Measurements from ENCODE around the gene CFAP52. TPM values are rescaled to one million over a fixed set of nuclear protein-coding genes. Genes with fewer than 3 reads are reported as not detected.
A peak's percentile ranks its signal among the peaks of the same experiment; 100 is the strongest.
"Not testable (repeated sequence)": the region's sequence is repeated elsewhere in the genome, so short reads cannot be mapped to it uniquely, and the experiment has no call there.

Gene CFAP52
- total and polyA plus RNA-seq, 4 donors, result 0.33 TPM; not detected in 3

DNA sequence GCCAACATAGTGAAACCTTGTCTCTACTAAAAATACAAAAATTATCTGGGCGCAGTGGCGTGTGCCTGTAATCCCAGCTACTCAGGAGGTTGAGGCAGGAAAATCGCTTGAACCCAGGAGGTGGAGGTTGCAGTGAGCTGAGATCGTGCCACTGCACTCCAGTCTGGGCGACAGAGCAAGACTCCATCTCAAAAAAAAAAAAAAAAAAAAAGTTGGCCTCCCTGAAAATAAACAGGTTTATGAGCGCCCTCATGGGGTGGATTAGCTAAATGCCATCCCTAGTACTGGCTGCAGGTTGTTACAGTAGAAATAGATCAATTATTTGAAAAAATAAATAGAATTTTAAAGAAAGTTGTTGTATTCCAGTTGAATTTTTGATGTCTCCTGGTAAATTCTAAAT, 21.7 kb upstream of the CFAP52 start:
- not testable (repeated sequence) for H3K4me1 ChIP-seq (ENCODE audit: control insufficient read depth in 4 of 4, insufficient read depth in 4 of 4, low read length in 3 of 4); H3K9ac ChIP-seq (ENCODE audit: low read depth in 1 of 2, low read length in 2 of 2); DNase-seq (ENCODE audit: low spot score); H3K4me3 ChIP-seq (ENCODE audit: low read depth in 1 of 3, low read length in 3 of 3); H3K27me3 ChIP-seq (ENCODE audit: control insufficient read depth in 4 of 4, insufficient read depth in 4 of 4, low read length in 3 of 4); H3K9me3 ChIP-seq (ENCODE audit: control insufficient read depth in 4 of 4, low read length in 3 of 4); H3K36me3 ChIP-seq (ENCODE audit: control insufficient read depth in 4 of 4, insufficient read depth in 3 of 4, low read depth in 1 of 4, low read length in 3 of 4); H3K27ac ChIP-seq (ENCODE audit: low read depth in 1 of 2, low read length in 2 of 2)
- 78% methylated on average over 6 of the region's 6 CpGs for WGBS
- TF ChIP-seq RAD21 (IDR thresholded peaks at IDR 0.05), result peak; percentile 40 to 57
- TF ChIP-seq, protein P1, sequence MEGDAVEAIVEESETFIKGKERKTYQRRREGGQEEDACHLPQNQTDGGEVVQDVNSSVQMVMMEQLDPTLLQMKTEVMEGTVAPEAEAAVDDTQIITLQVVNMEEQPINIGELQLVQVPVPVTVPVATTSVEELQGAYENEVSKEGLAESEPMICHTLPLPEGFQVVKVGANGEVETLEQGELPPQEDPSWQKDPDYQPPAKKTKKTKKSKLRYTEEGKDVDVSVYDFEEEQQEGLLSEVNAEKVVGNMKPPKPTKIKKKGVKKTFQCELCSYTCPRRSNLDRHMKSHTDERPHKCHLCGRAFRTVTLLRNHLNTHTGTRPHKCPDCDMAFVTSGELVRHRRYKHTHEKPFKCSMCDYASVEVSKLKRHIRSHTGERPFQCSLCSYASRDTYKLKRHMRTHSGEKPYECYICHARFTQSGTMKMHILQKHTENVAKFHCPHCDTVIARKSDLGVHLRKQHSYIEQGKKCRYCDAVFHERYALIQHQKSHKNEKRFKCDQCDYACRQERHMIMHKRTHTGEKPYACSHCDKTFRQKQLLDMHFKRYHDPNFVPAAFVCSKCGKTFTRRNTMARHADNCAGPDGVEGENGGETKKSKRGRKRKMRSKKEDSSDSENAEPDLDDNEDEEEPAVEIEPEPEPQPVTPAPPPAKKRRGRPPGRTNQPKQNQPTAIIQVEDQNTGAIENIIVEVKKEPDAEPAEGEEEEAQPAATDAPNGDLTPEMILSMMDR (IDR thresholded peaks at IDR 0.05; ENCODE audit: low read depth, low read length, missing input control), result peak; percentile 28

DNA sequence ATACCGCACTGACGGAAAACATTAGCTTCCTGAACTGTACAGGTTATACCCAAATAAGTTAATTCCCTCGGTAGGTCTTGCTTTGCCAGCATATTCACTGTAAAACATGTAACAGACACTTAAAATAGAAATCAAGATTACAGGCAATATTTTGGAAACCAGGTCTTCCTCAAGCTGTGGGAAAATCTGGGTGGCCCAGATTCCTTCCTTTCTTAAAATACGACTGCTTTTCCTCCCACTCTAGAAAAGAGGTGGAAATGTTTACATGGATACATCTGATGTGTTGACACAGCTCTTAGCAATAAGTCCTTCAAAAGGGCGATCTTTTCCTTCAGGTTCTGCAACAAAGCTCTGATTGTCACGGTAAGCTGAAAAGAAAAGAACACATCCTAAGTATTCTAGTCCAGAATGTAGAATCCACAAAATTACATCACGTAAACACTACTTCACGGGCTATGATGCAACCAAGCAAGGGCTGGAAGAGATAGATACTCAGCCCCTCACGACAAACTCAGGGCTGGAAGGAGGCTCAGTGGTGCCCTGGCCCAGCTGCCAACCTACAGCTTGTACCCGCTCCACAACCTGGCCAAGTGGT, 19.2 kb upstream of the CFAP52 start:
- DNase-seq (ENCODE audit: low spot score), result no peak
- WGBS, result 89% methylated on average over 10 of the region's 10 CpGs
- peaks cover 0 to 3% (median under 1%) of the 10 kb centered on the region in 4 donors for H3K36me3 ChIP-seq (ENCODE audit: control insufficient read depth in 4 of 4, insufficient read depth in 3 of 4, low read depth in 1 of 4, low read length in 3 of 4)

DNA sequence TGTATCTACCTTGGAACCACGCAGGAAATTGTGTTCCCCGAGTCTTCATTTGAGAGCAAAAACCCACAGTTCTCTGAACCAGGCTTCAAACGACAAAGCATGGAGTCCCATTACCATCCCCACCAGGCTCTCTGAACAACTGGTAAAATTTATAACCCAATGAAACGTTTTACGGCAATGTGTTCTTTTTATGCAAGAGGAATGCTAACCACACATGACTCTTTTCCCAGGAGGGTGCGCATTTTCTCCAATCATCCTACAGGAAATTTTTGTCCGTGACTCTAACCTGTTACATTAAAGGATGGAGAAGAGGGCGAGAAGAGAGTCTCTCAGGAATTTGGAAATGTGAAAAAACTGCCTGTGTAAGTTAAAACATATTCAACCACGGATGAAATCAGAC, 18.6 kb upstream of the CFAP52 start:
- TF ChIP-seq JUND (IDR thresholded peaks at IDR 0.05) (no peak), FOXA2 (IDR thresholded peaks at IDR 0.05) (no peak), HNF4G (IDR thresholded peaks at IDR 0.05) (no peak), GABPA (IDR thresholded peaks at IDR 0.05 in 1 of 2, conservative IDR thresholded peaks at IDR 0.05 in 1 of 2) (no peak), SP1 (IDR thresholded peaks at IDR 0.05) (no peak), NR2F2 (IDR thresholded peaks at IDR 0.05) (no peak), EGR1 (IDR thresholded peaks at IDR 0.05; ENCODE audit: low read depth in 2 of 2) (no peak), HNF4A (conservative IDR thresholded peaks at IDR 0.05) (no peak), TAF1 (conservative IDR thresholded peaks at IDR 0.05) (no peak)
- TF ChIP-seq, protein P2, sequence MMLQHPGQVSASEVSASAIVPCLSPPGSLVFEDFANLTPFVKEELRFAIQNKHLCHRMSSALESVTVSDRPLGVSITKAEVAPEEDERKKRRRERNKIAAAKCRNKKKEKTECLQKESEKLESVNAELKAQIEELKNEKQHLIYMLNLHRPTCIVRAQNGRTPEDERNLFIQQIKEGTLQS (IDR thresholded peaks at IDR 0.05), result no peak
- TF ChIP-seq, protein P3, sequence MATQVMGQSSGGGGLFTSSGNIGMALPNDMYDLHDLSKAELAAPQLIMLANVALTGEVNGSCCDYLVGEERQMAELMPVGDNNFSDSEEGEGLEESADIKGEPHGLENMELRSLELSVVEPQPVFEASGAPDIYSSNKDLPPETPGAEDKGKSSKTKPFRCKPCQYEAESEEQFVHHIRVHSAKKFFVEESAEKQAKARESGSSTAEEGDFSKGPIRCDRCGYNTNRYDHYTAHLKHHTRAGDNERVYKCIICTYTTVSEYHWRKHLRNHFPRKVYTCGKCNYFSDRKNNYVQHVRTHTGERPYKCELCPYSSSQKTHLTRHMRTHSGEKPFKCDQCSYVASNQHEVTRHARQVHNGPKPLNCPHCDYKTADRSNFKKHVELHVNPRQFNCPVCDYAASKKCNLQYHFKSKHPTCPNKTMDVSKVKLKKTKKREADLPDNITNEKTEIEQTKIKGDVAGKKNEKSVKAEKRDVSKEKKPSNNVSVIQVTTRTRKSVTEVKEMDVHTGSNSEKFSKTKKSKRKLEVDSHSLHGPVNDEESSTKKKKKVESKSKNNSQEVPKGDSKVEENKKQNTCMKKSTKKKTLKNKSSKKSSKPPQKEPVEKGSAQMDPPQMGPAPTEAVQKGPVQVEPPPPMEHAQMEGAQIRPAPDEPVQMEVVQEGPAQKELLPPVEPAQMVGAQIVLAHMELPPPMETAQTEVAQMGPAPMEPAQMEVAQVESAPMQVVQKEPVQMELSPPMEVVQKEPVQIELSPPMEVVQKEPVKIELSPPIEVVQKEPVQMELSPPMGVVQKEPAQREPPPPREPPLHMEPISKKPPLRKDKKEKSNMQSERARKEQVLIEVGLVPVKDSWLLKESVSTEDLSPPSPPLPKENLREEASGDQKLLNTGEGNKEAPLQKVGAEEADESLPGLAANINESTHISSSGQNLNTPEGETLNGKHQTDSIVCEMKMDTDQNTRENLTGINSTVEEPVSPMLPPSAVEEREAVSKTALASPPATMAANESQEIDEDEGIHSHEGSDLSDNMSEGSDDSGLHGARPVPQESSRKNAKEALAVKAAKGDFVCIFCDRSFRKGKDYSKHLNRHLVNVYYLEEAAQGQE (IDR thresholded peaks at IDR 0.05), result no peak
- TF ChIP-seq, protein P4, sequence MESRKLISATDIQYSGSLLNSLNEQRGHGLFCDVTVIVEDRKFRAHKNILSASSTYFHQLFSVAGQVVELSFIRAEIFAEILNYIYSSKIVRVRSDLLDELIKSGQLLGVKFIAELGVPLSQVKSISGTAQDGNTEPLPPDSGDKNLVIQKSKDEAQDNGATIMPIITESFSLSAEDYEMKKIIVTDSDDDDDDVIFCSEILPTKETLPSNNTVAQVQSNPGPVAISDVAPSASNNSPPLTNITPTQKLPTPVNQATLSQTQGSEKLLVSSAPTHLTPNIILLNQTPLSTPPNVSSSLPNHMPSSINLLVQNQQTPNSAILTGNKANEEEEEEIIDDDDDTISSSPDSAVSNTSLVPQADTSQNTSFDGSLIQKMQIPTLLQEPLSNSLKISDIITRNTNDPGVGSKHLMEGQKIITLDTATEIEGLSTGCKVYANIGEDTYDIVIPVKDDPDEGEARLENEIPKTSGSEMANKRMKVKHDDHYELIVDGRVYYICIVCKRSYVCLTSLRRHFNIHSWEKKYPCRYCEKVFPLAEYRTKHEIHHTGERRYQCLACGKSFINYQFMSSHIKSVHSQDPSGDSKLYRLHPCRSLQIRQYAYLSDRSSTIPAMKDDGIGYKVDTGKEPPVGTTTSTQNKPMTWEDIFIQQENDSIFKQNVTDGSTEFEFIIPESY (IDR thresholded peaks at IDR 0.05), result no peak
- TF ChIP-seq, protein P5, sequence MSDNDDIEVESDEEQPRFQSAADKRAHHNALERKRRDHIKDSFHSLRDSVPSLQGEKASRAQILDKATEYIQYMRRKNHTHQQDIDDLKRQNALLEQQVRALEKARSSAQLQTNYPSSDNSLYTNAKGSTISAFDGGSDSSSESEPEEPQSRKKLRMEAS (IDR thresholded peaks at IDR 0.05), result no peak
- WGBS, result 96% methylated on average over 9 of the region's 9 CpGs
- DNase-seq (ENCODE audit: low spot score), result no peak
- Histone ChIP-seq H3K9ac (ENCODE audit: low read depth in 1 of 2, low read length in 2 of 2) (no peak overlapping the region), H3K9me3 (ENCODE audit: control insufficient read depth in 4 of 4, low read length in 3 of 4) (no peaks in the 10 kb centered on the region), H3K4me1 (ENCODE audit: control insufficient read depth in 4 of 4, insufficient read depth in 4 of 4, low read length in 3 of 4) (no peaks in the 10 kb centered on the region), H3K36me3 (ENCODE audit: control insufficient read depth in 4 of 4, insufficient read depth in 3 of 4, low read depth in 1 of 4, low read length in 3 of 4) (peaks cover 0 to 6% (median under 1%) of the 10 kb centered on the region in 4 donors), H3K27me3 (ENCODE audit: control insufficient read depth in 4 of 4, insufficient read depth in 4 of 4, low read length in 3 of 4) (no peaks in the 10 kb centered on the region), H3K4me3 (ENCODE audit: low read depth in 1 of 3, low read length in 3 of 3) (no peak overlapping the region), H3K27ac (ENCODE audit: low read depth in 1 of 2, low read length in 2 of 2) (no peak overlapping the region)

More for the DNA sequence above, 19.2 kb upstream of the CFAP52 start:
- no peak for TF ChIP-seq RAD21 (IDR thresholded peaks at IDR 0.05)
- TF ChIP-seq FOXA1 (IDR thresholded peaks at IDR 0.05), result no peak
- no peak for TF ChIP-seq TAF1 (conservative IDR thresholded peaks at IDR 0.05)
- Histone ChIP-seq H3K4me3 (ENCODE audit: low read depth in 1 of 3, low read length in 3 of 3) (no peak overlapping the region), H3K4me1 (ENCODE audit: control insufficient read depth in 4 of 4, insufficient read depth in 4 of 4, low read length in 3 of 4) (no peaks in the 10 kb centered on the region), H3K9me3 (ENCODE audit: control insufficient read depth in 4 of 4, low read length in 3 of 4) (no peaks in the 10 kb centered on the region), H3K27ac (ENCODE audit: low read depth in 1 of 2, low read length in 2 of 2) (no peak overlapping the region), H3K9ac (ENCODE audit: low read depth in 1 of 2, low read length in 2 of 2) (no peak overlapping the region), H3K27me3 (ENCODE audit: control insufficient read depth in 4 of 4, insufficient read depth in 4 of 4, low read length in 3 of 4) (no peaks in the 10 kb centered on the region)
